Peyer's patch (tissue), 4 donors: ENCODE results near the gene ZNF714.

ENCODE experiments used
- CTCF ChIP-seq, 6 experiments: fragments of 450-650 bp in 4 of 6; fragments of 200-600 bp in 2 of 6; sonication (generic) in 1 of 6; IDR thresholded peaks; one replicate each; pipeline ENCODE4 v1.5.1; 2017 to 2019; ENCODE audit warnings: antibody characterized with exemption in 6 of 6, mild to moderate bottlenecking in 3 of 6, moderate library complexity in 1 of 6
- POLR2A ChIP-seq, 2 donors: fragments of 450-650 bp; IDR thresholded peaks; one replicate each; pipeline ENCODE4 v1.5.1; 2017; ENCODE audit warnings: antibody characterized with exemption in 2 of 2, mild to moderate bottlenecking in 2 of 2, moderate library complexity in 2 of 2

GRCh38 chr19:21158523-21159135, 76.6 kb downstream of the ZNF714 start:
- no peak for TF ChIP-seq POLR2A (IDR thresholded peaks at IDR 0.05)
- TF ChIP-seq CTCF (IDR thresholded peaks at IDR 0.05): no peak
